HG03139 (cell line): ENCODE data around the gene CCDC6.
"Not testable (repeated sequence)": the region's sequence is repeated elsewhere in the genome, so short reads cannot be mapped to it uniquely, and the experiment has no call there.

Source experiments
- ATAC-seq: cut with Tn5 transposase; IDR thresholded peaks from one replicate; pipeline ENCODE4 v1.9.1; 2021; ENCODE audit not compliant: unreplicated experiment

Gene CCDC6

DNA sequence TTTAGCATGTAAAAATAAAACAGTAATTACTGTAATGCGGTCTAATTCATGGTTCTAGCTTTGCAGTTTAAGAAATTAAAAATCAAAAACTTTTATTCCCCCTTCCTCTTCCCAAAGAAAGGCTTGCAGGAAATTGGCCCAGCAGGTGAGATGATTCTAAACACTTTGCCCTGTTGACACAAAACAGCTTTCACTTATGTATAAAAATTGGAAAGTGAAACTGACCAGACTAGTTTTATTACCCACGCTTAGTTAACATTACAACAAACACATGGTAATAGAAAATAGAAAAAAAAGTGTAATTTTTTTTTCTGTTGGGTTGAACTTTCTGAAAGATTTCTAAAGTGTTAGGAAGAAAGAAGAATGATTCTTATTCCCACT lies 1.2 kb upstream of the CCDC6 start:
- no peak for ATAC-seq

DNA sequence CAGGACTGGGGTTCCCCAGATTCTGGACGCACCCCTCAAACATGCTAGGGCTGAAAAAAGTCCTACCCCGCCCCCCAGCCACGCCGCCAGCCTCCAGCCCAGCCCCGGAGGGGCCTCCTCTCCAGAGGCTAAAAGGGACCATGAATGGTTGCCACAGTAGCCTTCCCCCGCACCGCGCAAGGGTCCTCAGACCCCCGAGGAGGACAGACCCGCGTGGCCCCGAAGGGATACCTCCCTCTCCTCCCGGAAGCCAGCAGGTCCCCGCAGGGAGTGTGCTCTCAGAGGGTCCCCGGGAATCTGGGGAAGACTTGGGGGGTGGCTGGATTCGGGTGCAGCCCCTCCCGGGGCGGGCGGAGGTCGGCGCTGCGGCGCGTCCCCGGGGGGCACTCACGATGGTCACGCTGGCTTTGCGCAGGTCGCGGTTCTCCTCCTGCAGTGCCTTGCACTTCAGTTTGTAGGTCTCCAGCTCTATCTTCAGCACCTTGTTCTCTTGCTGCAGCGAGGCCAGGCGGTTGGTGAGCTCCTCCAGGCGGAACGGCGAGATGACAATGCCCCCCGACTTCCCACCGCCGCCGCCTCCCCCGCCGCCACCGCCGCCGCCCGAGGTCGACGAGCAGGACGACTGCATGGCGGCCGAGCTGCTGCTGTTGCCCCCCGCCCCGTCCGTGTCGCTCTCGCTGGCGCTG lies 482 bp downstream of the CCDC6 start:
- ATAC-seq = no peak

DNA sequence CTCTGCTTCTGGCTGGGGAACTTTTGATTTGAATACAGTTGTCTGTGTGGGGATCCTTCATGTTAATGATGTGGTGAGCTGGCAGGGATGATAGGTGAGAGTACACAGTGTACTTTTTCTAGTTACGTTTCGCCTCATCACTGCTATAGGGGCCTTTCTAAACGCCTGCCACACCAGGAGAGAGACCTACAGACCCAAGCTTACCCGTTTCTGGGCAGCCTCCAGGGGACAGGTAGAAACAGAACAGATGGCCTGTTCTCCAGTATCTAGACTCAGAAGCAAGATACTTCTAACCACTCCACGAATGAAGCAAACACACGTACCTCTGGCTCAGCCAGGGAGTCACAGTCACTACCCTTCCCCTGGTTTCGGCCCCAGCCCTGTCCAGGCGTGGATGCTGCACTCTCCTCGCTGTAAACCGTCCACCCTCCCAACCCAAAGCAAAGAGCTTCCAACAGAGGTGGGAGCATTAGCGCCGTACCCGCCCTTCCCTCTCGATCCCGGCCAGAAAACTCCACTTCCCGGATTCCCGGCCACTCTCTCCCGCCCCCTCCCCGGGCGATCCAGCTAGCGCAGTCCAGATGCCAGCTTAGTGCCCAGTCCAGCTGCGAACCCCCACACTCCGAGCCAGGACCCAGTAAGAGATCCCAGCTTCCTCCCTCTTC lies 1.2 kb downstream of the CCDC6 start:
- ATAC-seq = peak; percentile 39

DNA sequence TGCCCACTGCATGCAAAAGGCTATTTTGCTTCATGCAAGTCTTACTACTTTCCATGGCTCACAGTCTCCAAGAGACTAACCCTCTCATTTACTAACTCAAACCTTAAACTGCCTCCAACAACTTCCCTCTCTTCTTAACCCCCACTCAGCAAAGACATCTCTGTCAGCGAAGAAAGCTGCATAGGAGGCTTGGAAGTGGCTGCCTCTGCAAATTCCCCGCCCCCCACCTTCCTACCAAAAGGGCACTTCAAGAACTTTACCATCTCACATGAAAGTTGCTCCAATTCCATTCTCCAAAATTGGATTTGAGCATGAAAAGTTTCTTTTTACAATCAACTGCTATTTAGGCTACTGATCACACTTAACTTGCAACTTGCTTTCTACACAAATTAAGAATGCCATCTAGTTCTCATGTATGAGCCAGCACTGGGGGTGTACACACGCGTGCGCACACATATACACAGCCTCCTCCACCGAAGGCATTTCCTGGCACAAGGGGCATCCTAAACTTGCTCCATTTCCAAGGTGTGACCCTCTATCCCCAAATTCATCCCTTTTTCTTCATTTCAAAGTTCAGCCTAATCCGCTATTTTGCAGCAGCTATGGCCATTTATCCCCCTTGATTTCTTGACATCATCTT lies 1.8 kb downstream of the CCDC6 start:
- no peak for ATAC-seq

DNA sequence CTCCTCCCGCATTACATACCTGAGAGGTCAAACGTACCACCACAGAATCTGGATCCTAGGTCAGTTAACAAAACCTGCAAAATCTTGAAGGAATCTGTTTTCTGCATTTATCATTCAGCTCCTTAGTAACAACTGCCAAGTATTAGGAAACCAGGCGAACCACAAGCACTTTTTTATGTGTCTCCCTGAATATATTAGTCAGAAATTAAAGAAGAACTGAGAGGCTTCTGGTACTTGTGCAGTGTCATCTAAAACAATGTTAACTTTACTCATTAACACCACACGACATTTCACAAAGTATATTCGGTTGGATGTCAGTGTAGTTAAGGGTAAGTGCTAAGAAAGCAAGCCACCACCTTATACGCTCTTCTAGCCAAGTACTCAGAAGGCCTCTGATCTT lies 2.5 kb downstream of the CCDC6 start:
- ATAC-seq = no peak

DNA sequence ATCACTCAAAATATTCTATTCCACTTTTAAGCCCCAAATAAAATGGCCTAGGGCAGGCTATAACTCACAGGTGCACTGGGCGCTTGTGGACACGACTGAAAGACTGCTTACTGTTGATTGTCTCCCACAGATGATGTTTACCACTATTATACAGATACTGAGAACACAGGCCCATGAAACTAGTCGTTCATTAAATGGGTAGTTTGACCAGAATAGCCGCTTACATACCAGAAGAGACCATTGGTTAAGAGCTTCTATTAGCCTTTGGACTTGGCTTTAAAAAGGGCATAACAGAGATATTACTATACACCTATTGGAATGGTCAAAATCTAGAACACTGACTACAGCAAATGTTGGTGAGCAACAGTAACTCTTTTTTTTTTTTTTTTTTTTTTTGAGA lies 4.3 kb downstream of the CCDC6 start:
- no peak for ATAC-seq

DNA sequence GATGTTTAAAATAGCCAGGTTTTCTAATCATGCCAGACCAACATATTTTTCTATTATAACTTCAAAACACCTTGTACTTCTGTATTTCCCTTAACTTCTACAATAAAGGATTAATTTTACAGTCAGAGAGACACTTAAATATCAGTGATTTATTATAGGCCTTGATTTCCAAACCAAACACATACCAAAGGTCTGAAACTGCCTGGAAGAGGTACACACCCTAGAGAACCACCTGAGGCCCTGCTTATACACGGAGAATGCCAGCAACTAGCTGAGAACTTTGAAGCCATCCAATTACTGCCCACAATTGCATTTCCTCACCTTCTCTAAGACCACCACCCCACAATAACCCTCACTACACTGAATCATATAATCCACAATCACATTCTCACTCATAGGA lies 4.9 kb downstream of the CCDC6 start:
- no peak for ATAC-seq

DNA sequence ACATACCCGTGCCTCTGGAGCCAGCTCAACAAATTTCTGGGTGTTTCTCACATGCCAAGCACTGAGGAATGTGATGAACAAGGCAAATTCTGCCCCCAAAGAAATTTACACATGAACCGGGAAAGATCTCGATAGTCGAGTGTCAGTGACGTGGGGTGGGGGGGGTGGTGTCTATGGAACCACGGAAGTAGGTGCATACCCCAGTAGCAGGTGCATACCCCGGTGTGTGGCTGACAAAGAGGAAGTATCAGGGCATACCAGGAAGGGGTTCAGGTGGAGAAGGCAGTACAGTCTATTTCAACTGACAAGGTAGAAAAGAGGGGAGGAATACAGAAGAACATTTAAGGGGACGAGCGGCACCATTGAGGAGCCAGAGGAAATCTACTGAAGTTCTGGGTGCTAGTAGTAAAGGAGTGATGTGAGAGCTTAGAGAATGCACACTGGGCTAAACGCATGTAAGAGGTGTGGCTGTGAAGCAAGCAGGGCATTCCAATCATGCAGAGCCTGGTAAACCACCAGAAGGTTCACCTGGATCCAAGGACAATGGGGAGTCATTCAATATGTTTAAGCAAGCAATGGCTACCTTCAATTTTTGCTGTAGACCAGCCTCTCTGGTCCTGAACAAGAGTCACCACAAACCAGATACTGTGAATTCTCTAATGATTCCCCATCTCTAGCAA lies 6.2 kb downstream of the CCDC6 start:
- ATAC-seq = no peak

DNA sequence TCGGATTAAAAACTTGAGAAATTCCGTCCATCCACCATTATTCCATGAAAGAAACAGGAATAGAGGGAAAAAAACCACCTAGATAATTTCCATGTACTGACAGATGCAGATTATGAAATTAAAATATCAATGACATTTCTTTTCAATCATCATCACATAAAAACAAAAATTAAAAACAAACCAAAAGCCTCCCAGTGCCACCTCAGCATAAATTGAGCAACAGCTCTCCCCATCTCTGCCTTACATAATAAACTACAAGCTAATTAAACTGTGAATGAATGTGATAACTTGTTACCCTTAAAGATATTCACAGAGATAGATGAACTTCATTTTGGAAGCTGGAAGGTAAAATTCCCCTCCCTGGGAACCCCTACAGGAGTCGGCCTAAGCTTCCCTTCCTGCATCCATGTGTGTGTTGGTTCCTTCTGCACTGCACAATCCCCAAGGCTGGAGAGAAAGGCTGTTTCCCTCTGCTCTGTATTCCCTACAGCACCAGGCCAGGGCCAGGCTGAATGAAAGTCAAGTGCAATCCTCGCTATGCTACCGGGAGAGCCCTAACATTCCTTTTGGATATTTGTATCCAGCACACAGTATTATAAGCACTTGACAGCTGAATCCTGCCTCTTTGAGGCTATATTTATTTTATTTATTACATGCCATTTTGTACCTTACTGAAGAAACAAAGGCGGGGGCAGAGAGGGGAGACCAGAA lies 8.1 kb downstream of the CCDC6 start:
- no peak for ATAC-seq

DNA sequence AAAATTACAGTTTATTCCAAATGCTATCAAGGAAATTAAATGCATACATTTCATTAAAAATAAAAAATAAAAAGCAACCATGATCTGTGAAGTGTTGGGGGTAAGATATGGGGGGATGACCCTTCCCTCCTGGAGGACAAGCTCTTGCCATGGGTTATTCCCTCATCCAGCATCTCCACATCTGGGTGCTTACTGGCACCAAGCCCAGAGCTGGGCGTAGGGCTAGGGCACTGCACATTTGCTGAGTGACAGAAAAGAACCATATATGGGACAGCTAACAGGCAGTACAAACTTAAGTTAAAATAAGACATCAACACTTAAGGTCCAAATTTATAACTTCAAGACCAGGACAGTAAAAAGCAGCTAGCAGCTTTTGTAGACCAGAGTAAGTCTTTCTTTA lies 10.2 kb downstream of the CCDC6 start:
- ATAC-seq = no peak

DNA sequence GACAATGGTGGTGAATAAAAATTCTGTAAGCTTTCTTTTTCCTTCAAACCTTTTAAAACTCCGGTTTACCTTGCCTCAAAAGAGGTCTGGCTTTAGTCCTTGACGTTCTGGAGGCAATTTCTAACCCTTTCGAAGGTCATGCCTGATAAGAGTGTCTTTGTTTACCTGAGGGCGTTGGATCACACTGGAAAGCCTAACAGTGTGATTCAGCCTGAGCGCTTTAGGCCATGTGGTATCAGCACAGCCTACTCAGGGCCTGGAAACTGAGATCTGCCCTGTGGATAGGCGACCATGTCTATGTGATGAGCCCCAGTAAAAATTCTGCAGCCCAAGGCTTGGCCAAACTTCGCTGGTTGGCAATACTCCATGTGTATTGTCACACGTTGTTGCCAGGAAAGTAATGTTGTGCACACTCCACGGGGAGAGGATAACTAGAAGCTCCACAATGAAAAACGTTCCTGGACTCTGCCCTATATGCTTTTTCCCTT lies 10.7 kb downstream of the CCDC6 start:
- no peak for ATAC-seq

DNA sequence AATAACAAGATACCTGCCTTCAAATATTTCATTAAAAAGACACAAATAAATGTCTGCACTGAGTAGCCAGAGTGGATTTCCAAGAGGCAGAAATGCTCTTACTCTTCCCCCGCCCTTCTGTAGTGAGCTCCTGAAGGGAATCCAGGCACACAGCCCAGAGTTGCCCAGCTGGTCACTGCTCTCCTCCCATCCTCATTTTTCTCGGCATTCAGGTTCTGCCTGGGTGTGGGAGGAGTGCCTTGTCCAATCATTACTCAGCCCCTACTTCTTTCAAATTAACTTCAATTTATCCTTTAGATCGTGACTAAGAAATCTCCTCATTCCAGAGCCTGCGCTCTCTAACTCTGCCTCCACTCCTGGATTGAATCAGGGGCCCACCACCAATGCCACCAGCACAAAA lies 12.2 kb downstream of the CCDC6 start:
- no peak for ATAC-seq

DNA sequence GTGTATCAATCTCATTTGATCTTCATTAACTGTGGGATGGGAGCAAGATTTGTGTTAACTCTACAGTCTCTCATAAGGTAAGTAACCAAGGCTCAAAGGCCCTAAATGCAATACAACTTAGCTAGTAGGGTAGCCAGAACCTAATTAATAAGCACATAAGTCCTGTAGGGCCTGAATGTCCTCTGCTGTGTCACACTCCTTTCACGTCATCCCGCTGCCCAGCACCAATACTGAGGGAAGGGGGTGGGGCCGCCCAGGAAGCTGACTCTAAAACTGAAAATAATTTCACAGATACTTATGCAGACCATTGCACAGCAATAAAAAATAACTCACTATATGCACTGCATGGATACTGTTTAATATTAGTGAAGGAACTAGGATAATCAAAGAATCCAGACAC lies 13.7 kb downstream of the CCDC6 start:
- no peak for ATAC-seq

DNA sequence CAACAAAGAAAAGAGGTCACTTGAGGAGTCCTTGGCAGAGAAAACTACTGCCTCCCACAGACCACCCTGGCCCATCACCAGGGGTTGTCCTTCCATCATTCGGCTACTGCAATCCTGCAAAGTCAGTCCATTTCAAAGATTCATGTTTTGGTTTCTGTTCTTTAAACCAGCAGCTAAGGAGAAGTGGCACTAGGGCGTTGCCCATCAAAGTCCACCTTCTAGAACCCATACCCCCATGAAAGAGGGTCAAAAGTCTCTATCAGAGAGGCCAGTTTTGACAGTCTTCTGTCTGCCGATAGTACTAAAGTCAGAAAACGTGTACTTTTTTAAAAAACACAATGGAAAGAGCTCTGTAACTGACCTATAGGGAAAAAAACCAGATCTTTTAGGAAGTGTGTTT lies 14.4 kb downstream of the CCDC6 start:
- no peak for ATAC-seq

DNA sequence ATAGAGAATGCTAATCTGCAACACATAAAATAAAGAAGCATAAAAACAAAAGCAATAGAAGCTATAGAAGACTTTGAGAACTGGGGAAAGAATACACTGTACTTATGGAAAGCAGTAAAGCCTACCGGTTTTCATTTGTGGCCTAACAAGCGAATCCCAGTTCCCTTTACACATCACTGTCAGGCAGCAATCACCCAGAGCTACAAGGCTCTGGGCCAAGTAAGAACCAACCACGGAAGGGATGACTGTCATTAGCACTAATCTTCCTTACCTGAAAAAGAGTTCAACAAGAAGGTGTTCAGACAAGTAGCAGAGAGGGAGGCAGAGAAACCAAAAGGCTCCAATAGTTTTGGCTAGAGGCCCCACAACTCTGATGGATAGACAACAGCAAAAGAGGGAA lies 15.0 kb downstream of the CCDC6 start:
- ATAC-seq = no peak

DNA sequence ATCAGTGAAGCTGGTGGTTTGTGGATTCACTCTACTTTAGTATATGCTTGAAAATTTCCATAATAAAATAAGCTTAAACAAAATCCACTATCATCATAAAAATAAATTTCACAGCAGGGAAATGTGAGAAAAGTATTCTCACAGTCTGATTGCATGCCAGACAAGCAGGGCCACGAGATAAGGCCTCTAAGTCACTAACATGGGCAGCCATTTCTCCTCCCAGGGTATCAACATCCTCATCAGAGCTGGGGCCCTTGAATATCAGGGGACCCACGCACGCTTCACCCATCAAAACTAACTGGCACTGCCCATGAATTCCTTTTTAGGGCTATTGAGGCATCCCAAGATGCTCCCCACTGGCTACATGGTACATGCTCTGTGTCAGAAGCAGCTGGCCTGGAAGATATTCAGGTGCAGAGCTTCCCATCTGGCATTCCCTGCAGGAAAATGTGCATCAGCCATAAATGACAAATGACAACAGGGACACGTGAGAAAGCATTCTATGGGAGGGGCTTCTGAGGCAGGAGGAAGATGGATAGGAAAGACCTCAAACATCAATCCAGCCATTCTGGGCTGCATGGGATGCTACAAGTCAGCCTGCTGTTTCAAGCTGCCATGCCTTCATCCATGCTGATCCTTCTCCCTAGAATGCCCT lies 17.4 kb downstream of the CCDC6 start:
- no peak for ATAC-seq

DNA sequence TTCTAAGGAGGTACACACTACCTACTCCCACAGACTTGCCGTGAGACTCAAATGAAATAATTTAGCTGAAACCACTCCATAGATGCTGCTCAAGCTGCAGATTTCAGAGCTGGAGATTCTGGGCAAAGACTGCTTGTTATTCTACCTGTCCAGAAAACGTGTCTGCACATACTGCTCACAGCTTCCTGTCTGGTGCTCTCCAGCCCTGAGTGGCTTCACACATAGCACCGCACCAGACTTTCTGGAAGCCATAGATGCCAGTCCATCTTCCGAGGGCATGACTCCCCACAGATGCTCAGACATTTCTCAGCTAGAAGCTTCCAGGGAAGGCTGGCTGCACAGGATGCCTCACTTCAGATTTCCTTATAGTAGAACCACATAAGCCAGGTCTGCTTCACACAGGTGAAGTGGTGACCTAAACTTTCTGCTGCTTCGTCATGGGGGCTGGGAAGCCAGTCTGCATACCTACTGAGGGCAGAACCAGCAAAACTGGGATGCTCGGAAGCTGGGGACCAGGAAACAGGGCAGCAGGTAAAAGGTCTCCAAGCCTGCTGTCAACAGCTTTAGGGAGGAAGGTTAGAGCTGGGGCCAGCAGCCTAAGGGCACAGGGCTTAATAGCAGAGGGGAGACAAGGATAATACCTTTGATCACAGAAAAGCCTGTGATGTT lies 18.2 kb downstream of the CCDC6 start:
- ATAC-seq = no peak

DNA sequence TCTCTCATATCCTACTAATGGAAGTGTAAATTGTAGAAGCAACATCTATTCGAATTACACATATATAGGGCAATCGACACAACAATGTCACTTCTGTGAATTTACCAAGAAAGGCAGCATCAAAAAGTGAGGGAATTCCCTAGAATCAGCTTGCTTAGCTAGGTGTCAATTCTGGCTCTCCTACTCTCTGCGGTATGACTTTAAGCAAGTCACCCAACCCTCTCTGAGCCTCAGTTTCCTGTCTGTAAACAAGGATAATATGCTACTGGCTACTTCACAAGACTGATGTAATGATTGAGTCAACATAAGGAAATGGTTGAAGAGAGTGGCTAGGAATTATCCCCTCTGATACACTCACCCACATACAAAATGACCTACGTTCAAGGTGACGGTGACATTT lies 19.4 kb downstream of the CCDC6 start:
- ATAC-seq = no peak

DNA sequence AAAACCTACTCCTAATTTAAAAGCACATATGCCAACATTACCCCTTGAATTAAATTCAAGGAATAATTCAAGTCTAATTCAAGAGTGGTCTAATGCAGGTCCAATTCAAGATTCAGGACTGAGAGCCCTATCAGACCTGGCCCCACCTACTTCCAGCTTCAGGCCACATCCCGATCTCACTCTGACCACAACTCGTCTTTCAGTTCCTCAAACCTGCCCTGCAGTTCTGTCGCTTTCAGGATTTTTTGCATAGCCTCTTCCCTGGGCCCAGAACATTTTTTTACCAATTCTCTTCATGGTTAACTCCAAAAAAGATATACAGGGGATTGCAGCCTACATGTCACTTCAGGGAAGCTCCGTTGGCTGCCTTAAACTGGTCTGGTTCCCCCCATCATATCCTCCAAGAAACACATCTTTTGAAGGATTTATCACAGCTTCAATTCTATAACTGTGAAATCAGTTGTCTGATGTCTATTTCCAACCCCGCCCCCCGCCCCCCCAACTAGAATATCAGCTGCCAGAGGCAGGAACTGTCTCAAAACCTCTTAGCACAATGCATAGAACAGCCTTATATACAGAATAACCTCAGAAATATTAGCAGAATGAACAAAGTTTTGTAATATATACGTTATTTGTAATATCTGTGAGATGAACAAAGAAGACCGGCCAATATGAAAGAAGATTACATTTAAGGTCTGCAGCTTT lies 20.8 kb downstream of the CCDC6 start:
- peak; percentile 93 for ATAC-seq

DNA sequence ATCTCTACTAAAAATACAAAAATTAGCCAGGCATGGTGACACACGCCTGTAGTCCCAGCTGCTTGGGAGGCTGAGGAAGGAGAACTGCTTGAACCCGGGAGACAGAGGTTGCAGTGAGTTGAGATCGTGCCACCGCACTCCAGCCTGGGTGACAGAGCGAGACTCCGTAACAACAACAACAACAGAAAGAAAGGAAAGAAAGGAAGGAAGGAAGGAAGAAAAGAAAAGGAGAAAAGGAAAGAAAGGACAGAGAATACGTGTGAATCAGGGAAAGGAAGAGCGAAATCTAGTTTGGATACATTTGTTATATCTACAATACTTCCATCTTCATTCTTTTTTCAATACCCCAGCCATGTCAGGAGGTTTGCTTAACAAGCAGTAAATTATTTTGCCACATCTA lies 21.5 kb downstream of the CCDC6 start:
- ATAC-seq = not testable (repeated sequence)
